ENCODE measurements around the gene PVR. TPM values are rescaled to one million over a fixed set of nuclear protein-coding genes. Genes with fewer than 3 reads are reported as not detected.

Gene PVR
- total RNA-seq, 1 experiment from 2014 or later, result 52.1 TPM

GRCh38 chr19:44677019-44677811, 33.5 kb downstream of the PVR start:
- H3K9me3 ChIP-seq (ENCODE audit: insufficient read depth, low read depth), result no peaks in the 10 kb centered on the region
- no peaks in the 10 kb centered on the region for H3K27me3 ChIP-seq (ENCODE audit: insufficient read depth, low read depth)
- peaks cover 25% of the 10 kb centered on the region for H3K4me1 ChIP-seq (replicated peaks; ENCODE audit: insufficient read depth)
- ChIA-PET CTCF (interaction anchor here (0.7 kb wide), 1 partner anchor 11 kb away, joined by 5 read pairs; no protein-coding TSS in a partner anchor), POLR2A (ENCODE audit: unreplicated experiment) (interaction anchor here (0.5 to 0.8 kb wide), 2 partner anchors 649 to 711 kb away, joined by 5 to 6 read pairs; no protein-coding TSS in a partner anchor)
- H4K20me1 ChIP-seq (ENCODE audit: insufficient read depth), result no peaks in the 10 kb centered on the region
- H3F3A ChIP-seq (ENCODE audit: insufficient read depth, low read depth), result peaks cover 43% of the 10 kb centered on the region
- intact Hi-C loops (cut with micrococcal nuclease; ENCODE audit: unreplicated experiment), result loop anchor here (1.0 kb wide), 1 partner anchor 213 kb away; no protein-coding TSS in a partner anchor
- peak overlapping the region; percentile 73 for H3K27ac ChIP-seq
- TSS peak; percentile 90 for BruUV-seq (replicated peaks)
- H3K36me3 ChIP-seq (ENCODE audit: low read depth), result no peaks in the 10 kb centered on the region
- H3K4me2 ChIP-seq, result peak overlapping the region; percentile 65
- TF ChIP-seq CTCF (conservative IDR thresholded peaks at IDR 0.05) (peak; percentile 57), EZH2 (IDR thresholded peaks at IDR 0.05; ENCODE audit: low read depth) (no peak)
- peak overlapping the region; percentile 19; the same call in 1 of the 2 replicates for H3K4me3 ChIP-seq
- no peaks in the 10 kb centered on the region for H3K79me2 ChIP-seq (ENCODE audit: low read depth)
- no peak overlapping the region for H2AFZ ChIP-seq
- DNase-seq, result peak; percentile 56 to 90
- H3K9me2 ChIP-seq (ENCODE audit: insufficient read depth), result no peaks in the 10 kb centered on the region

- H3K4me2 ChIP-seq, result no peak overlapping the region
- H3K4me3 ChIP-seq, result no peak overlapping the region
- CTCF ChIA-PET, result no interaction called here
- H3K4me1 ChIP-seq (replicated peaks; ENCODE audit: insufficient read depth), result peaks cover 39% of the 10 kb centered on the region
- no peak overlapping the region for H3K27ac ChIP-seq
- H3K36me3 ChIP-seq (ENCODE audit: low read depth), result no peaks in the 10 kb centered on the region
- H3K9me3 ChIP-seq (ENCODE audit: insufficient read depth, low read depth), result no peaks in the 10 kb centered on the region
- H3F3A ChIP-seq (ENCODE audit: insufficient read depth, low read depth), result peaks cover 61% of the 10 kb centered on the region
- H3K27me3 ChIP-seq (ENCODE audit: insufficient read depth, low read depth), result no peaks in the 10 kb centered on the region
- H4K20me1 ChIP-seq (ENCODE audit: insufficient read depth), result no peaks in the 10 kb centered on the region
- no TSS peak for BruUV-seq (replicated peaks)
- DNase-seq, result no peak
- intact Hi-C loops (cut with micrococcal nuclease; ENCODE audit: unreplicated experiment), result no loop called here
- H2AFZ ChIP-seq, result no peak overlapping the region
- H3K79me2 ChIP-seq (ENCODE audit: low read depth), result no peaks in the 10 kb centered on the region
- TF ChIP-seq CTCF (conservative IDR thresholded peaks at IDR 0.05) (no peak), EZH2 (IDR thresholded peaks at IDR 0.05; ENCODE audit: low read depth) (no peak)
- no peaks in the 10 kb centered on the region for H3K9me2 ChIP-seq (ENCODE audit: insufficient read depth)
- POLR2A ChIA-PET (ENCODE audit: unreplicated experiment), result interaction anchor here (0.7 kb wide), 1 partner anchor 79 kb away, joined by 5 read pairs; no protein-coding TSS in a partner anchor
These were observed 36.8 kb downstream of the PVR start for GRCh38 chr19:44680536-44680935.

GRCh38 chr19:44681992-44682790, 38.5 kb downstream of the PVR start:
- Histone ChIP-seq H3K36me3 (ENCODE audit: low read depth) (no peaks in the 10 kb centered on the region), H3K4me3 (no peak overlapping the region), H3F3A (ENCODE audit: insufficient read depth, low read depth) (peaks cover 60% of the 10 kb centered on the region), H3K4me2 (no peak overlapping the region), H3K4me1 (replicated peaks; ENCODE audit: insufficient read depth) (peaks cover 43% of the 10 kb centered on the region), H2AFZ (no peak overlapping the region), H3K27me3 (ENCODE audit: insufficient read depth, low read depth) (no peaks in the 10 kb centered on the region), H3K27ac (no peak overlapping the region), H4K20me1 (ENCODE audit: insufficient read depth) (no peaks in the 10 kb centered on the region), H3K79me2 (ENCODE audit: low read depth) (no peaks in the 10 kb centered on the region), H3K9me3 (ENCODE audit: insufficient read depth, low read depth) (no peaks in the 10 kb centered on the region), H3K9me2 (ENCODE audit: insufficient read depth) (no peaks in the 10 kb centered on the region)
- intact Hi-C loops (cut with micrococcal nuclease; ENCODE audit: unreplicated experiment), result no loop called here
- ChIA-PET CTCF (no interaction called here), POLR2A (ENCODE audit: unreplicated experiment) (no interaction called here)
- no peak for DNase-seq
- TF ChIP-seq EZH2 (IDR thresholded peaks at IDR 0.05; ENCODE audit: low read depth) (no peak), CTCF (conservative IDR thresholded peaks at IDR 0.05) (no peak)
- no TSS peak for BruUV-seq (replicated peaks)
